Prostate gland (tissue), 2 donors: ENCODE results near the gene DEF6.
A peak's percentile ranks its signal among the peaks of the same experiment; 100 is the strongest.

Source experiments
- CTCF ChIP-seq, 4 experiments: fragments of 200-600 bp in 2 of 4; fragments of 450-650 bp in 2 of 4; sonication (generic) in 2 of 4; IDR thresholded peaks; 1 replicate in 3 of 4; 2 replicates in 1 of 4; pipeline ENCODE4 v1.5.1; 2016 to 2019; ENCODE audit warnings: antibody characterized with exemption in 4 of 4, mild to moderate bottlenecking in 2 of 4, moderate library complexity in 2 of 4
- POLR2A ChIP-seq: fragments of 450-650 bp; IDR thresholded peaks from one replicate; pipeline ENCODE4 v1.6.1; 2016; ENCODE audit warnings: antibody characterized with exemption, mild to moderate bottlenecking

DNA sequence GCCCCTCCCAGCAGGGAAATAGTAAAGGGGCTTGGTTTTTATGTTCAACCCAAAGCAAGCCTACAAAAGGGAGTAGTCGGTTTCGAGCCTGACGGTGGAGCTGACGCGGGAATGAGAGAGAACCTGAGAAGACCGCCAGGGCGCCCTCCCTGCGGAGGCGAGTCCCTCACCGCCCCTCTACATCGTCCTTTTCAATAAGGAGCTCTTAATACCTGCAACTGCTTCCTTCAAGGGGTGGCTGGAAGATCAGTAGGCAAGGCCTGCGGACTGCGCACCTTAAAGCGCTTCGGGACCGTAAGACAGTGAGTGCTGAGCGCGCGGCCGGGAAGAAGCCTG lies 38.8 kb upstream of the DEF6 start:
- TF ChIP-seq CTCF (IDR thresholded peaks at IDR 0.05) (peak in 1 of 4 experiments; percentile 12), POLR2A (no peak)
